GM12891 (cell line): ENCODE measurements around the gene EFNA3.

Source experiments
- POLR2A ChIP-seq: IDR thresholded peaks from 2 replicates; pipeline ENCODE4 v1.6.1; 2011; ENCODE audit warnings: low read depth, low read length, control low read depth
- POLR2AphosphoS5 ChIP-seq: IDR thresholded peaks from 2 replicates; pipeline ENCODE4 v1.6.1; 2011; ENCODE audit warnings: low read depth, low read length, control low read depth
- POU2F2 ChIP-seq: IDR thresholded peaks from 2 replicates; pipeline ENCODE4 v1.6.1; 2011; ENCODE audit warnings: low read depth, mild to moderate bottlenecking, control low read depth, low read length, moderate library complexity
- TAF1 ChIP-seq: IDR thresholded peaks from 2 replicates; pipeline ENCODE4 v1.6.1; 2011; ENCODE audit warnings: low read depth, low read length, control low read depth

DNA sequence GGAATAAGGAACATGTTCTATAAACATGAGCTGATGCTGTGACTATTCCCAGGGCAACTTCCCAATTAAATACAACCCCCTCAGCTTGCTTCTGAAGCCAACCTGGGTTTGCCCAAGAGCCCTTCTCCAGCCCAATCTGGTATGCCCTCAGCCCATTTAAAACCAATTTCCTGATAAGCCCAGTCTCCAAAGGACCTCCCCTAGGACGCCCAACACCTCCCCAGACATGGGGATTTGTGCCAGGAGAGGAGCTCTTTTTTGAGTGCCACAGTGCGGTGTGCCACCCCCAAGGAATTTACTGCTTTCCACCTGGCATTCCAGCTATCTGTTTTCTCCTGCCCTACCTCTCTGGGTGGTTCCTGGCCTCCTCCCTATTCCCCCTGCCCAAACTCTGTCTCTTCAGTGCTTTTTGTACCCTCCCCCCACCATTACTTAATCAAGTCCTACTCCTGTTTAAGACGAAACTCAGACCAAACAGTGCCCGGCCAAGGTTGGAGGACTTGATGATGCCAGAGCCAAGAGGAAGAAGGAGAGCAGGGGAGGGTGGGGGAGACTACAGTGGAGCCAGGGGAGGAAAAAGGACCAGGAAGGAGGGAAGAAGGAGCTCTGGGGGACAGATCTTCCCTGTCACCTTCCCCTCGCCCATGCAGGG is 37.6 kb downstream of the EFNA3 start:
- TF ChIP-seq POLR2AphosphoS5: no peak
- no peak for TF ChIP-seq POLR2A
- no peak for TF ChIP-seq POU2F2
- TF ChIP-seq TAF1: no peak
